ENCODE data around the gene RALGPS2. TPM values are rescaled to one million over a fixed set of nuclear protein-coding genes. Genes with fewer than 3 reads are reported as not detected.
"Not testable (repeated sequence)": the region's sequence is repeated elsewhere in the genome, so short reads cannot be mapped to it uniquely, and the experiment has no call there.

The RALGPS2 gene
- total RNA-seq, 1 donor, result 74.7 TPM

GRCh38 chr1:178945763-178946266 is 220.8 kb downstream of the RALGPS2 start:
- TF ChIP-seq, protein P1, sequence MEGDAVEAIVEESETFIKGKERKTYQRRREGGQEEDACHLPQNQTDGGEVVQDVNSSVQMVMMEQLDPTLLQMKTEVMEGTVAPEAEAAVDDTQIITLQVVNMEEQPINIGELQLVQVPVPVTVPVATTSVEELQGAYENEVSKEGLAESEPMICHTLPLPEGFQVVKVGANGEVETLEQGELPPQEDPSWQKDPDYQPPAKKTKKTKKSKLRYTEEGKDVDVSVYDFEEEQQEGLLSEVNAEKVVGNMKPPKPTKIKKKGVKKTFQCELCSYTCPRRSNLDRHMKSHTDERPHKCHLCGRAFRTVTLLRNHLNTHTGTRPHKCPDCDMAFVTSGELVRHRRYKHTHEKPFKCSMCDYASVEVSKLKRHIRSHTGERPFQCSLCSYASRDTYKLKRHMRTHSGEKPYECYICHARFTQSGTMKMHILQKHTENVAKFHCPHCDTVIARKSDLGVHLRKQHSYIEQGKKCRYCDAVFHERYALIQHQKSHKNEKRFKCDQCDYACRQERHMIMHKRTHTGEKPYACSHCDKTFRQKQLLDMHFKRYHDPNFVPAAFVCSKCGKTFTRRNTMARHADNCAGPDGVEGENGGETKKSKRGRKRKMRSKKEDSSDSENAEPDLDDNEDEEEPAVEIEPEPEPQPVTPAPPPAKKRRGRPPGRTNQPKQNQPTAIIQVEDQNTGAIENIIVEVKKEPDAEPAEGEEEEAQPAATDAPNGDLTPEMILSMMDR (IDR thresholded peaks at IDR 0.05; ENCODE audit: insufficient read depth, low read length), result no peak
- no peak for DNase-seq (ENCODE audit: low read depth)

DNA sequence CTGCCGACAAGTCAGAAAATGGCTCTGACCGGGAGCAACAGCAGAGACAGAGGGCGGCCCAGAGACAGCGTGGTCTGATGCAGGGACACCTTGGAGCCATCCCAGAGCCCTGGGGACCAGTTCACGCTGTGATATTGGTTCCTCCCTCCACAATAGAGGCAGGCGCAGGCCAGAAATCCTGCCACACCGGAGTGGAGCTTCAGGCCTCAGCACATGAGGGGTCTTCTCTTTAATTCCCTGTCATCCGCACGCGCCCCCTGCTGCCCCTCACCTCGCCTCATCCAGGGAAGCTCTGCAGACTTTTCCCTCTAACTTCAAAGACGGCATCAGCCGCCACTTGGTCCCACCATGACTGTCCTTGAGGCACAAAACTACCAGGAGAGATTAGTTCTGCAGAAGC is 221.4 kb downstream of the RALGPS2 start:
- no peak overlapping the region for H3K4me3 ChIP-seq (ENCODE audit: low read depth, low read length)
- DNase-seq (ENCODE audit: low read depth), result no peak
- TF ChIP-seq, protein P1 (IDR thresholded peaks at IDR 0.05; ENCODE audit: insufficient read depth, low read length), result no peak

More at GRCh38 chr1:178945763-178946266, 220.8 kb downstream of the RALGPS2 start:
- H3K4me3 ChIP-seq (ENCODE audit: low read depth, low read length), result no peak overlapping the region

- no peak overlapping the region for H3K4me3 ChIP-seq (ENCODE audit: low read depth, low read length)
- TF ChIP-seq, protein P1 (IDR thresholded peaks at IDR 0.05; ENCODE audit: insufficient read depth, low read length), result no peak
- no peak for DNase-seq (ENCODE audit: low read depth)
Measured at GRCh38 chr1:178946855-178947676, 222.0 kb downstream of the RALGPS2 start.

DNA sequence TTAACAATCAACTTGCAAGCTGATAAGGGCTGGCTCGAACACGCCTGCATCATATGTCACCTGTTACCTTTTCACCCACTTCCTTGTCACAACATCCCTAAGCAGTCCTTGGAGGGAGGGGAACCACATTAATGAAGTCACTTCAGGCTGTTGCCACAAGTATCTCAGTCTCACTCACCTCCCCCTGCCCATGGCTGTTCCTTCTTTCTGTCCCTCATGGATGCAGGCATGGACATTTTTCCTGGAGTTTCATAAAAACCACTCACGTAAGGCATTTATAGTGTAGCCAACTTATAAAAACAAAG is 222.6 kb downstream of the RALGPS2 start:
- H3K4me3 ChIP-seq (ENCODE audit: low read depth, low read length), result no peak overlapping the region
- TF ChIP-seq, protein P1 (IDR thresholded peaks at IDR 0.05; ENCODE audit: insufficient read depth, low read length), result no peak
- DNase-seq (ENCODE audit: low read depth), result no peak

DNA sequence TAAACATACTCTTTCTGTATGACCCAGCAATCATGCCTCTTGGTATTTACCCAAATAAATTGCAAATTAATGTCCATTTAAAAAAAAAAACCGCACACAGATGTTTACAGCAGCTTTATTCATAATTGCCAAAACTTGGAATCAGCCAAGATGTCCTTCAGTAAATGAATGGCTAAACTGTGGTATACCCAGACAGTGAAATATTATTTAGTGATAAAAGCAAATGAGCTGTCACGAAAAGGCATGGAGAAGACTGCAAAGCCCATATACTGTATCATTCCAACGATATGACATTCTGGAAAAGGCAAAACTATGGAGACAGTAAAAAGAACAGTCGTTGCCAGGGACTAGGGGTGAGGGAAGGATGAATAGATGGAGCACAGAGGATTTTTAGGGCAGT is 223.6 kb downstream of the RALGPS2 start:
- TF ChIP-seq, protein P1 (IDR thresholded peaks at IDR 0.05; ENCODE audit: insufficient read depth, low read length), result no peak
- no peak for DNase-seq (ENCODE audit: low read depth)
- H3K4me3 ChIP-seq (ENCODE audit: low read depth, low read length), result no peak overlapping the region

DNA sequence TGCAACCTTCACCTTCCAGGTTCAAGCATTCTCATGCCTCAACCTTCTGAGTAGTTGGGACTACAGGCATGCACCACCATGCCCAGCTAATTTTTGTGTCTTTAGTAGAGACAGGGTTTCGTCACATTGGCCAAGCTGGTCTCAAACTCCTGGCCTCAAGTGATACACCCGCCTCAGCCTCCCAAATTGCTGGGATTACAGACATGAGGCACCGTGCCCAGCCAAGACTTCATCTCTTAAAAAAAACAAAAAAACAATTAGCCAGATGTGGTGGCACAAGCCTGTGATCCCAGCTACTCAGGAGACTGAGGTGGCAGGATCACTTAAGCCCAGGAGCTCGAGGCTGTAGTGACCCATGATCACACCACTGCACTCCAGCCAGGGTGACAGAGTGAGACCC is 224.8 kb downstream of the RALGPS2 start:
- not testable (repeated sequence) for DNase-seq (ENCODE audit: low read depth); H3K4me3 ChIP-seq (ENCODE audit: low read depth, low read length)

DNA sequence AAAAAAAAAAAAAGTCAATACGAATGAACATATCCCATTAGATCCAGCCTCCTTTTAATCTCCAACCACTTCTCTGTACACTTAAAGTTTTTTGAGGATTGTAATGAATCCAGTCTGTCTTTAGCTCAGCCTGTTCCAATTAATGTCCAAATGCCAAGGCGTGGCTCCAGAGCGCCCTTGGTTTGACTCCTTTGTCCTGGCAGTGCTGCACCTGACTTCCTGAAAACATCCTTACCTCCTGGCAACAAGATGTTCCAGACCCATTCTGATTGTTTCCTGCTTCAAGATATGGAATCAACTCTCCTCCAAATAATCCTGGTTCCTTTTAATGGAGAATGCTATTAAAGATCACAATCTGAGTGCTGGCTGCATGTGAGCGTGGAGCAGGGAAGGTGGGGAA is 226.6 kb downstream of the RALGPS2 start:
- TF ChIP-seq, protein P1 (IDR thresholded peaks at IDR 0.05; ENCODE audit: insufficient read depth, low read length), result no peak
- no peak overlapping the region for H3K4me3 ChIP-seq (ENCODE audit: low read depth, low read length)
- DNase-seq (ENCODE audit: low read depth), result no peak
